ENCODE results near the gene EGFLAM. TPM values are rescaled to one million over a fixed set of nuclear protein-coding genes. Genes with fewer than 3 reads are reported as not detected.

The EGFLAM gene
- total and polyA plus RNA-seq, 10 of the 15 experiments (the other 5 are each of a cell fraction or from before 2014, with no cell fraction given) = 0.37 TPM; not detected in 9

GRCh38 chr5:38250763-38251448 lies 7.5 kb upstream of the EGFLAM start:
- RAD21 ChIA-PET (ENCODE audit: unreplicated experiment) = no interaction called here
- POLR2A ChIA-PET = no interaction called here
- intact Hi-C loops (cut with micrococcal nuclease; ENCODE audit: unreplicated experiment) = no loop called here
- Histone ChIP-seq H3K9me3 (replicated peaks; ENCODE audit: control insufficient read depth, insufficient read depth, low read length) (no peaks in the 10 kb centered on the region), H3K4me1 (ENCODE audit: control insufficient read depth, insufficient read depth, low read length) (no peaks in the 10 kb centered on the region), H3K36me3 (ENCODE audit: control insufficient read depth in 2 of 2, insufficient read depth in 2 of 2, low read length in 1 of 2) (no peaks in the 10 kb centered on the region), H4K20me1 (ENCODE audit: control insufficient read depth, insufficient read depth) (no peaks in the 10 kb centered on the region), H3K4me2 (ENCODE audit: control insufficient read depth, insufficient read depth) (no peak overlapping the region), H3K9ac (ENCODE audit: control insufficient read depth, insufficient read depth, low read length) (no peak overlapping the region), H3K4me3 (no peak overlapping the region), H2AFZ (ENCODE audit: control insufficient read depth, low read depth, low read length) (no peak overlapping the region), H3K27me3 (replicated peaks in 1 of 2; ENCODE audit: control insufficient read depth in 2 of 2, insufficient read depth in 2 of 2, low read length in 1 of 2) (no peaks in the 10 kb centered on the region), H3K79me2 (ENCODE audit: control insufficient read depth, insufficient read depth, low read length) (no peaks in the 10 kb centered on the region), H3K27ac (ENCODE audit: control insufficient read depth, insufficient read depth) (no peak overlapping the region)
- 34% methylated on average over 8 of the region's 8 CpGs for WGBS (ENCODE audit: insufficient coverage, insufficient replicate concordance, low lambda C conversion rate, missing lambda C conversion rate)
- DNase-seq (ENCODE audit: low read depth, low spot score) (no peak), FAIRE-seq (no peak), ATAC-seq (no peak)
- BruUV-seq (replicated peaks) = no TSS peak
- SMC1A ChIA-PET (ENCODE audit: uncharacterized antibody, unreplicated experiment) = no interaction called here
- in situ Hi-C loops (cut with MboI) = no loop called here
- CTCF ChIA-PET = no interaction called here
- TF ChIP-seq E4F1 (IDR thresholded peaks at IDR 0.05; ENCODE audit: borderline replicate concordance, partially characterized antibody) = no peak

- ChIA-PET POLR2A (no interaction called here), SMC1A (ENCODE audit: uncharacterized antibody, unreplicated experiment) (no interaction called here), RAD21 (ENCODE audit: unreplicated experiment) (no interaction called here), CTCF (no interaction called here)
- no TSS peak for BruUV-seq (replicated peaks)
- Histone ChIP-seq H3K4me1 (ENCODE audit: control insufficient read depth, insufficient read depth, low read length) (no peaks in the 10 kb centered on the region), H3K27me3 (replicated peaks in 1 of 2; ENCODE audit: control insufficient read depth in 2 of 2, insufficient read depth in 2 of 2, low read length in 1 of 2) (peaks cover 0 to 7% of the 10 kb centered on the region in 2 experiments; a peak in 1 of 4 replicates), H3K4me2 (ENCODE audit: control insufficient read depth, insufficient read depth) (no peak overlapping the region), H3K27ac (ENCODE audit: control insufficient read depth, insufficient read depth) (no peak overlapping the region), H3K79me2 (ENCODE audit: control insufficient read depth, insufficient read depth, low read length) (no peaks in the 10 kb centered on the region), H3K9me3 (replicated peaks; ENCODE audit: control insufficient read depth, insufficient read depth, low read length) (no peaks in the 10 kb centered on the region), H4K20me1 (ENCODE audit: control insufficient read depth, insufficient read depth) (no peaks in the 10 kb centered on the region), H3K4me3 (no peak overlapping the region), H2AFZ (ENCODE audit: control insufficient read depth, low read depth, low read length) (no peak overlapping the region), H3K36me3 (ENCODE audit: control insufficient read depth in 2 of 2, insufficient read depth in 2 of 2, low read length in 1 of 2) (no peaks in the 10 kb centered on the region), H3K9ac (ENCODE audit: control insufficient read depth, insufficient read depth, low read length) (no peak overlapping the region)
- intact Hi-C loops (cut with micrococcal nuclease; ENCODE audit: unreplicated experiment) = no loop called here
- DNase-seq (ENCODE audit: low read depth, low spot score) (no peak), ATAC-seq (no peak), FAIRE-seq (no peak)
- 3% methylated on average over 1 of the region's 1 CpG for WGBS (ENCODE audit: insufficient coverage, insufficient replicate concordance, low lambda C conversion rate, missing lambda C conversion rate)
- in situ Hi-C loops (cut with MboI) = no loop called here
- no peak for TF ChIP-seq RBBP5 (conservative IDR thresholded peaks at IDR 0.05)
- no peak for TF ChIP-seq E2F8 (IDR thresholded peaks at IDR 0.05; ENCODE audit: low read depth, partially characterized antibody)
- no peak for TF ChIP-seq NFXL1 (IDR thresholded peaks at IDR 0.05; ENCODE audit: borderline replicate concordance)
- no peak for TF ChIP-seq SP1 (IDR thresholded peaks at IDR 0.05; ENCODE audit: low read depth, low read length)
- TF ChIP-seq RCOR1 (conservative IDR thresholded peaks at IDR 0.05; ENCODE audit: low read depth, low read length) = no peak
- TF ChIP-seq GABPA (IDR thresholded peaks at IDR 0.05; ENCODE audit: low read depth) = no peak
- no peak for TF ChIP-seq MAX (IDR thresholded peaks at IDR 0.05; ENCODE audit: low read depth, low read length)
- no peak for TF ChIP-seq MEF2B (IDR thresholded peaks at IDR 0.05; ENCODE audit: partially characterized antibody, poor library complexity, severe bottlenecking)
- no peak for TF ChIP-seq BCL11A (IDR thresholded peaks at IDR 0.05; ENCODE audit: low read depth, low read length)
- TF ChIP-seq HCFC1 (IDR thresholded peaks at IDR 0.05; ENCODE audit: low read length) = no peak
- TF ChIP-seq MTA3 (IDR thresholded peaks at IDR 0.05; ENCODE audit: borderline replicate concordance, low read length) = no peak
- TF ChIP-seq SUZ12 (IDR thresholded peaks at IDR 0.05; ENCODE audit: unreplicated experiment) = no peak
Observed at GRCh38 chr5:38253759-38254158, 4.6 kb upstream of the EGFLAM start.

All from GM12878 (cell line).